NOMO-1 treated with dmso at 0.1 percent for 144 hours (cell line): ENCODE measurements around the gene TMEM272.
"Not testable (repeated sequence)": the region's sequence is repeated elsewhere in the genome, so short reads cannot be mapped to it uniquely, and the experiment has no call there.

Experiments used
- DNase-seq: peaks from one replicate; lab custom pipeline; 2025; ENCODE audit not compliant: unreplicated experiment; lab: John Stamatoyannopoulos, UW

TMEM272 gene

GRCh38 chr13:51825681-51826254 is 19.2 kb downstream of the TMEM272 start:
- DNase-seq: peak; percentile 36

- peak; percentile 89 for DNase-seq
Observed at GRCh38 chr13:51825165-51825592, 19.8 kb downstream of the TMEM272 start.

- DNase-seq: not testable (repeated sequence)
Observed at GRCh38 chr13:51824712-51825111, 20.3 kb downstream of the TMEM272 start.

GRCh38 chr13:51823863-51824262 is 21.1 kb downstream of the TMEM272 start:
- no peak for DNase-seq

GRCh38 chr13:51823359-51823758 is 21.6 kb downstream of the TMEM272 start:
- no peak for DNase-seq

- DNase-seq: no peak
Observed at GRCh38 chr13:51822106-51822815, 22.7 kb downstream of the TMEM272 start.

GRCh38 chr13:51821606-51822005 is 23.4 kb downstream of the TMEM272 start:
- peak; percentile 46 for DNase-seq

GRCh38 chr13:51820016-51820597 is 24.9 kb downstream of the TMEM272 start:
- no peak for DNase-seq

- DNase-seq: no peak
Observed at GRCh38 chr13:51819544-51819943, 25.4 kb downstream of the TMEM272 start.

GRCh38 chr13:51818781-51819511 is 26.0 kb downstream of the TMEM272 start:
- no peak for DNase-seq

- no peak for DNase-seq
Observed at GRCh38 chr13:51818276-51818675, 26.7 kb downstream of the TMEM272 start.

- no peak for DNase-seq
Observed at GRCh38 chr13:51817717-51818116, 27.3 kb downstream of the TMEM272 start.

- DNase-seq: no peak
Observed at GRCh38 chr13:51816604-51817249, 28.2 kb downstream of the TMEM272 start.

GRCh38 chr13:51815848-51816247 is 29.1 kb downstream of the TMEM272 start:
- DNase-seq: no peak

- peak; percentile 59 for DNase-seq
Observed at GRCh38 chr13:51814825-51815650, 29.9 kb downstream of the TMEM272 start.

GRCh38 chr13:51814071-51814470 is 30.9 kb downstream of the TMEM272 start:
- no peak for DNase-seq

- no peak for DNase-seq
Observed at GRCh38 chr13:51811920-51812451, 33.0 kb downstream of the TMEM272 start.

- DNase-seq: no peak
Observed at GRCh38 chr13:51811046-51811445, 33.9 kb downstream of the TMEM272 start.

- DNase-seq: no peak
Observed at GRCh38 chr13:51808811-51809210, 36.2 kb downstream of the TMEM272 start.

GRCh38 chr13:51807041-51807440 is 37.9 kb downstream of the TMEM272 start:
- DNase-seq: no peak
